Measurements from ENCODE around the gene ARMC2. TPM values are rescaled to one million over a fixed set of nuclear protein-coding genes. Genes with fewer than 3 reads are reported as not detected.
A peak's percentile ranks its signal among the peaks of the same experiment; 100 is the strongest.
"Not testable (repeated sequence)": the region's sequence is repeated elsewhere in the genome, so short reads cannot be mapped to it uniquely, and the experiment has no call there.

Gene ARMC2
- total and polyA plus RNA-seq, 2 experiments from 2014 or later = 2.7 to 4.4 TPM

DNA sequence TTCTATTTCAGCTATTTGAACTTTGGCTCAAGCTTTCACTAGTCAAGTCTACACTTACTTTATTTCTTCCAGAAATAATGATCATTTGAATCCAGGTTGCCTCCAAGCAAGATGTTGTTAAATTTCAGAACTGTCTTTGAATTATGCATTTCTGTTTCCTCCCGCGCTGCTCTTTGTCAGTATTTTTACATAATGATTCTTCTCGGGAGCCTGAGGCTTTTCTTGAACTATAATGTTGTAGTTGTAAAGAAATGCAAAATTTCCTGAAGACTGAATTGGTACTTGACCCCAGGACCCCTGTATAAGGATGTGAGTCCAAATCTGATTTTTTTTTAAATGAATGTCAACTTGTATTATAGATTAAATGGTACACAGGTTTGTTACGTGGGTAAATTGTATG, 80.4 kb downstream of the ARMC2 start (continued):
- TF ChIP-seq, protein P1, sequence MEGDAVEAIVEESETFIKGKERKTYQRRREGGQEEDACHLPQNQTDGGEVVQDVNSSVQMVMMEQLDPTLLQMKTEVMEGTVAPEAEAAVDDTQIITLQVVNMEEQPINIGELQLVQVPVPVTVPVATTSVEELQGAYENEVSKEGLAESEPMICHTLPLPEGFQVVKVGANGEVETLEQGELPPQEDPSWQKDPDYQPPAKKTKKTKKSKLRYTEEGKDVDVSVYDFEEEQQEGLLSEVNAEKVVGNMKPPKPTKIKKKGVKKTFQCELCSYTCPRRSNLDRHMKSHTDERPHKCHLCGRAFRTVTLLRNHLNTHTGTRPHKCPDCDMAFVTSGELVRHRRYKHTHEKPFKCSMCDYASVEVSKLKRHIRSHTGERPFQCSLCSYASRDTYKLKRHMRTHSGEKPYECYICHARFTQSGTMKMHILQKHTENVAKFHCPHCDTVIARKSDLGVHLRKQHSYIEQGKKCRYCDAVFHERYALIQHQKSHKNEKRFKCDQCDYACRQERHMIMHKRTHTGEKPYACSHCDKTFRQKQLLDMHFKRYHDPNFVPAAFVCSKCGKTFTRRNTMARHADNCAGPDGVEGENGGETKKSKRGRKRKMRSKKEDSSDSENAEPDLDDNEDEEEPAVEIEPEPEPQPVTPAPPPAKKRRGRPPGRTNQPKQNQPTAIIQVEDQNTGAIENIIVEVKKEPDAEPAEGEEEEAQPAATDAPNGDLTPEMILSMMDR (conservative IDR thresholded peaks at IDR 0.05; ENCODE audit: low read depth in 2 of 2) = no peak

DNA sequence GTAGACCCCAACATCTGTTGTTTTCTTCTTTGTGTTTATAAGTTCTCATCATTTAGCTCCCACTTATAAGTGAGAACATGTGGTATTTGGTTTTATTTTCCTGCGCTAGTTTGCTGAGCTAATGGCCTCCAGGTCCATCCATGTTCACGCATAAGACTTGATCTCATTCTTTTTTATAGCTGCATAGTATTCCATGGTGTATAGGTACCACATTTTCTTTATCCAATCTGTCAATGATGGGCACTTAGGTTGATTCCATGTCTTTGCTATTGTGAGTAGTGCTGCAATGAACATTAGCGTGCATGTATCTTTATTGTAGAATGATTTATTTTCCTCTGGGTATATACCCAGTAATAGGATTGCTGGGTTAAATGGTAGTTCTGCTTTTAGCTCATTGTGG, 82.9 kb downstream of the ARMC2 start:
- not testable (repeated sequence) for H3K4me2 ChIP-seq; H3K36me3 Mint-ChIP-seq (ENCODE audit: low read depth); H3K36me3 ChIP-seq (ENCODE audit: insufficient read depth); H4K20me1 ChIP-seq (replicated peaks; ENCODE audit: insufficient read depth); DNase-seq (ENCODE audit: low spot score); H3K79me2 ChIP-seq (replicated peaks; ENCODE audit: insufficient read depth); H3F3A ChIP-seq (replicated peaks; ENCODE audit: low read depth); H3K27me3 Mint-ChIP-seq (ENCODE audit: insufficient read depth, low read depth, poor library complexity); H3K9me2 ChIP-seq (ENCODE audit: insufficient read depth); H3K27ac ChIP-seq (ENCODE audit: low read depth); ATAC-seq; H3K4me3 Mint-ChIP-seq; H3K27me3 ChIP-seq (ENCODE audit: insufficient read depth); H3K27ac Mint-ChIP-seq; H3K9me3 Mint-ChIP-seq; H3K4me3 ChIP-seq; H2AFZ ChIP-seq
- peaks cover 18% of the 10 kb centered on the region for H3K4me1 Mint-ChIP-seq
- H3K4me1 ChIP-seq (ENCODE audit: insufficient read depth) = peaks cover 13% of the 10 kb centered on the region

DNA sequence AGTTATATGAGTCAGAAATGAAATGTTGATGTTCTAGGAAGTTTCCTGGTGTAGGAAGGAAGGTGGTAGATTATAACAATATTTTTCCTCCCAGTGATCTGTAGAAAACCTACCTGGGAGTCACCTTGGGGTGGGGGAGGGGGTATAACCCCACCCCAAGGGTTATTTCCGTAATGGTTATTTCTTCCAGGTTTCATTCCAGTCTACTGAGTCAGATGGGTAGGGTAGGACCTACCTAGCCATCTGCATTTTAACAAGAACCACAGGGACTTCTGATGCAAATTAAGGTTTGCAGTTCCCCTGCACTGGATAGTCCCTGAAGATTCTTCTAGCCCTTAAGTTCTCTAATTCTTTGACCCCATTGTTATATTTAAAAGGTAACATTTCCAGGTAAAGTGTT, 88.9 kb downstream of the ARMC2 start:
- H3K4me3 ChIP-seq = no peak overlapping the region
- Mint-ChIP-seq H3K27ac (peak overlapping the region; percentile 22; the same call in 1 of the 2 replicates), H3K36me3 (ENCODE audit: low read depth) (peaks cover 4% of the 10 kb centered on the region; the same call in 1 of the 3 replicates), H3K4me1 (peaks cover 17% of the 10 kb centered on the region), H3K27me3 (ENCODE audit: insufficient read depth, low read depth, poor library complexity) (peaks cover 11% of the 10 kb centered on the region), H3K4me3 (no peak overlapping the region), H3K9me3 (no peaks in the 10 kb centered on the region)
- H3K9me2 ChIP-seq (ENCODE audit: insufficient read depth) = no peaks in the 10 kb centered on the region
- H3K79me2 ChIP-seq (replicated peaks; ENCODE audit: insufficient read depth) = no peaks in the 10 kb centered on the region
- ATAC-seq = peak; percentile 68
- H3K36me3 ChIP-seq (ENCODE audit: insufficient read depth) = no peaks in the 10 kb centered on the region
- H3K4me1 ChIP-seq (ENCODE audit: insufficient read depth) = peaks cover 12% of the 10 kb centered on the region
- no peaks in the 10 kb centered on the region for H3K27me3 ChIP-seq (ENCODE audit: insufficient read depth)
- H3K4me2 ChIP-seq = peak overlapping the region; percentile 3
- DNase-seq (ENCODE audit: low spot score) = no peak
- no peaks in the 10 kb centered on the region for H4K20me1 ChIP-seq (replicated peaks; ENCODE audit: insufficient read depth)
- H3K27ac ChIP-seq (ENCODE audit: low read depth) = no peak overlapping the region
- no peak overlapping the region for H2AFZ ChIP-seq
- H3F3A ChIP-seq (replicated peaks; ENCODE audit: low read depth) = no peaks in the 10 kb centered on the region
- TF ChIP-seq, protein P1 (conservative IDR thresholded peaks at IDR 0.05; ENCODE audit: low read depth in 2 of 2) = no peak
- TF ChIP-seq EZH2phosphoT487 (IDR thresholded peaks at IDR 0.05; ENCODE audit: unreplicated experiment) = no peak
- TF ChIP-seq CREB1 (CRISPR knock-in tag; IDR thresholded peaks at IDR 0.05; ENCODE audit: low read depth) = no peak
- TF ChIP-seq, protein P2, sequence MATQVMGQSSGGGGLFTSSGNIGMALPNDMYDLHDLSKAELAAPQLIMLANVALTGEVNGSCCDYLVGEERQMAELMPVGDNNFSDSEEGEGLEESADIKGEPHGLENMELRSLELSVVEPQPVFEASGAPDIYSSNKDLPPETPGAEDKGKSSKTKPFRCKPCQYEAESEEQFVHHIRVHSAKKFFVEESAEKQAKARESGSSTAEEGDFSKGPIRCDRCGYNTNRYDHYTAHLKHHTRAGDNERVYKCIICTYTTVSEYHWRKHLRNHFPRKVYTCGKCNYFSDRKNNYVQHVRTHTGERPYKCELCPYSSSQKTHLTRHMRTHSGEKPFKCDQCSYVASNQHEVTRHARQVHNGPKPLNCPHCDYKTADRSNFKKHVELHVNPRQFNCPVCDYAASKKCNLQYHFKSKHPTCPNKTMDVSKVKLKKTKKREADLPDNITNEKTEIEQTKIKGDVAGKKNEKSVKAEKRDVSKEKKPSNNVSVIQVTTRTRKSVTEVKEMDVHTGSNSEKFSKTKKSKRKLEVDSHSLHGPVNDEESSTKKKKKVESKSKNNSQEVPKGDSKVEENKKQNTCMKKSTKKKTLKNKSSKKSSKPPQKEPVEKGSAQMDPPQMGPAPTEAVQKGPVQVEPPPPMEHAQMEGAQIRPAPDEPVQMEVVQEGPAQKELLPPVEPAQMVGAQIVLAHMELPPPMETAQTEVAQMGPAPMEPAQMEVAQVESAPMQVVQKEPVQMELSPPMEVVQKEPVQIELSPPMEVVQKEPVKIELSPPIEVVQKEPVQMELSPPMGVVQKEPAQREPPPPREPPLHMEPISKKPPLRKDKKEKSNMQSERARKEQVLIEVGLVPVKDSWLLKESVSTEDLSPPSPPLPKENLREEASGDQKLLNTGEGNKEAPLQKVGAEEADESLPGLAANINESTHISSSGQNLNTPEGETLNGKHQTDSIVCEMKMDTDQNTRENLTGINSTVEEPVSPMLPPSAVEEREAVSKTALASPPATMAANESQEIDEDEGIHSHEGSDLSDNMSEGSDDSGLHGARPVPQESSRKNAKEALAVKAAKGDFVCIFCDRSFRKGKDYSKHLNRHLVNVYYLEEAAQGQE (IDR thresholded peaks at IDR 0.05; ENCODE audit: unreplicated experiment) = no peak
- TF ChIP-seq, protein P3, sequence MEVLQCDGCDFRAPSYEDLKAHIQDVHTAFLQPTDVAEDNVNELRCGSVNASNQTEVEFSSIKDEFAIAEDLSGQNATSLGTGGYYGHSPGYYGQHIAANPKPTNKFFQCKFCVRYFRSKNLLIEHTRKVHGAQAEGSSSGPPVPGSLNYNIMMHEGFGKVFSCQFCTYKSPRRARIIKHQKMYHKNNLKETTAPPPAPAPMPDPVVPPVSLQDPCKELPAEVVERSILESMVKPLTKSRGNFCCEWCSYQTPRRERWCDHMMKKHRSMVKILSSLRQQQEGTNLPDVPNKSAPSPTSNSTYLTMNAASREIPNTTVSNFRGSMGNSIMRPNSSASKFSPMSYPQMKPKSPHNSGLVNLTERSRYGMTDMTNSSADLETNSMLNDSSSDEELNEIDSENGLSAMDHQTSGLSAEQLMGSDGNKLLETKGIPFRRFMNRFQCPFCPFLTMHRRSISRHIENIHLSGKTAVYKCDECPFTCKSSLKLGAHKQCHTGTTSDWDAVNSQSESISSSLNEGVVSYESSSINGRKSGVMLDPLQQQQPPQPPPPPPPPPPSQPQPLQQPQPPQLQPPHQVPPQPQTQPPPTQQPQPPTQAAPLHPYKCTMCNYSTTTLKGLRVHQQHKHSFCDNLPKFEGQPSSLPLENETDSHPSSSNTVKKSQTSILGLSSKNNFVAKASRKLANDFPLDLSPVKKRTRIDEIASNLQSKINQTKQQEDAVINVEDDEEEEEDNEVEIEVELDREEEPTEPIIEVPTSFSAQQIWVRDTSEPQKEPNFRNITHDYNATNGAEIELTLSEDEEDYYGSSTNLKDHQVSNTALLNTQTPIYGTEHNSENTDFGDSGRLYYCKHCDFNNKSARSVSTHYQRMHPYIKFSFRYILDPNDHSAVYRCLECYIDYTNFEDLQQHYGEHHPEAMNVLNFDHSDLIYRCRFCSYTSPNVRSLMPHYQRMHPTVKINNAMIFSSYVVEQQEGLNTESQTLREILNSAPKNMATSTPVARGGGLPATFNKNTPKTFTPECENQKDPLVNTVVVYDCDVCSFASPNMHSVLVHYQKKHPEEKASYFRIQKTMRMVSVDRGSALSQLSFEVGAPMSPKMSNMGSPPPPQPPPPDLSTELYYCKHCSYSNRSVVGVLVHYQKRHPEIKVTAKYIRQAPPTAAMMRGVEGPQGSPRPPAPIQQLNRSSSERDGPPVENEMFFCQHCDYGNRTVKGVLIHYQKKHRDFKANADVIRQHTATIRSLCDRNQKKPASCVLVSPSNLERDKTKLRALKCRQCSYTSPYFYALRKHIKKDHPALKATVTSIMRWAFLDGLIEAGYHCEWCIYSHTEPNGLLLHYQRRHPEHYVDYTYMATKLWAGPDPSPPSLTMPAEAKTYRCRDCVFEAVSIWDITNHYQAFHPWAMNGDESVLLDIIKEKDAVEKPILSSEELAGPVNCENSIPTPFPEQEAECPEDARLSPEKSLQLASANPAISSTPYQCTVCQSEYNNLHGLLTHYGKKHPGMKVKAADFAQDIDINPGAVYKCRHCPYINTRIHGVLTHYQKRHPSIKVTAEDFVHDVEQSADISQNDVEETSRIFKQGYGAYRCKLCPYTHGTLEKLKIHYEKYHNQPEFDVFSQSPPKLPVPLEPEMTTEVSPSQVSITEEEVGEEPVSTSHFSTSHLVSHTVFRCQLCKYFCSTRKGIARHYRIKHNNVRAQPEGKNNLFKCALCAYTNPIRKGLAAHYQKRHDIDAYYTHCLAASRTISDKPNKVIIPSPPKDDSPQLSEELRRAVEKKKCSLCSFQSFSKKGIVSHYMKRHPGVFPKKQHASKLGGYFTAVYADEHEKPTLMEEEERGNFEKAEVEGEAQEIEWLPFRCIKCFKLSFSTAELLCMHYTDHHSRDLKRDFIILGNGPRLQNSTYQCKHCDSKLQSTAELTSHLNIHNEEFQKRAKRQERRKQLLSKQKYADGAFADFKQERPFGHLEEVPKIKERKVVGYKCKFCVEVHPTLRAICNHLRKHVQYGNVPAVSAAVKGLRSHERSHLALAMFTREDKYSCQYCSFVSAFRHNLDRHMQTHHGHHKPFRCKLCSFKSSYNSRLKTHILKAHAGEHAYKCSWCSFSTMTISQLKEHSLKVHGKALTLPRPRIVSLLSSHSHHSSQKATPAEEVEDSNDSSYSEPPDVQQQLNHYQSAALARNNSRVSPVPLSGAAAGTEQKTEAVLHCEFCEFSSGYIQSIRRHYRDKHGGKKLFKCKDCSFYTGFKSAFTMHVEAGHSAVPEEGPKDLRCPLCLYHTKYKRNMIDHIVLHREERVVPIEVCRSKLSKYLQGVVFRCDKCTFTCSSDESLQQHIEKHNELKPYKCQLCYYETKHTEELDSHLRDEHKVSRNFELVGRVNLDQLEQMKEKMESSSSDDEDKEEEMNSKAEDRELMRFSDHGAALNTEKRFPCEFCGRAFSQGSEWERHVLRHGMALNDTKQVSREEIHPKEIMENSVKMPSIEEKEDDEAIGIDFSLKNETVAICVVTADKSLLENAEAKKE (CRISPR knock-in tag; IDR thresholded peaks at IDR 0.05) = no peak; the same call in 1 of the 2 replicates

Data from GM23338 (cell line).